Measurements from ENCODE around the gene CDYL. TPM values are rescaled to one million over a fixed set of nuclear protein-coding genes. Genes with fewer than 3 reads are reported as not detected.

The CDYL gene
- polyA plus RNA-seq, 1 of the 3 experiments (the other 2 are of a cell fraction): 13.3 TPM

DNA sequence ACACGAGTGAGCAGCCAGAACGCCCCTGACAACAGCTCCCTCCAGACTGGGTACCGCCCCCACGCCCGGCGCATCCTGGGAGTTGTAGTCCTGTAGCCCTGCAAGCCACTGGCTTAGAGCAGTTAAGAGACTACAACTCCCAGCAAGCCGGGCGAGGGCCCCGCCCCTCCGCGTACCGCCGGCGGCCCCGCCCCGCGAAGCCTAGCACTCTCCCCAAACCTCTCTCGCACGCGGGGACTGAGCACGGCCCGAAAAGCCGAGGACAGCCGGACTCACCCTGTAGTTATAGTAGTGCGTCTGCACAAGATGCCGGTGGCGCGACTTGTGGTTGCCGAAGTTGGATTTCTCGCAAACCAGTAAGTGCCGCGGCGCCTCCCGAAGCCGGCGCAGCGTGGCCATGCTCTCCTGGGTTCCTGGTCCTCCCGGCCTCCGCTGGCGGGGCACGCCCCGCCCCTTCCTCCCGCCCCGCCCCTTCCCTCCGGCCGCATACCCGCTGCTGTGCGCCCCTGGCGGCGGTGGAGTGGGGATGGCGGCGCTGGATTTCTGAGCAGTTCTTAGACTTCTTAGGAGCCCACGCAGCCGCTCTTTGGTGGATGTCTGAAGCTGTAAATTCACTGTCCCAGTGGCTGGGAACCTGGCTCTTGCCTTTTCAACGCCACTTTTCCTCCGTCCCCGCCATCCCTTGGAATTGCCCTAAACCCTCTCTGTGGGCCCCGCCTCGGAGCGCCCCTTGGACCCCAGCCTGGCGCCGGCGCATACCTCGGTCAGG, 227.6 kb downstream of the CDYL start, which contains the start of gene RPP40 (continued):
- TF ChIP-seq, protein P1, sequence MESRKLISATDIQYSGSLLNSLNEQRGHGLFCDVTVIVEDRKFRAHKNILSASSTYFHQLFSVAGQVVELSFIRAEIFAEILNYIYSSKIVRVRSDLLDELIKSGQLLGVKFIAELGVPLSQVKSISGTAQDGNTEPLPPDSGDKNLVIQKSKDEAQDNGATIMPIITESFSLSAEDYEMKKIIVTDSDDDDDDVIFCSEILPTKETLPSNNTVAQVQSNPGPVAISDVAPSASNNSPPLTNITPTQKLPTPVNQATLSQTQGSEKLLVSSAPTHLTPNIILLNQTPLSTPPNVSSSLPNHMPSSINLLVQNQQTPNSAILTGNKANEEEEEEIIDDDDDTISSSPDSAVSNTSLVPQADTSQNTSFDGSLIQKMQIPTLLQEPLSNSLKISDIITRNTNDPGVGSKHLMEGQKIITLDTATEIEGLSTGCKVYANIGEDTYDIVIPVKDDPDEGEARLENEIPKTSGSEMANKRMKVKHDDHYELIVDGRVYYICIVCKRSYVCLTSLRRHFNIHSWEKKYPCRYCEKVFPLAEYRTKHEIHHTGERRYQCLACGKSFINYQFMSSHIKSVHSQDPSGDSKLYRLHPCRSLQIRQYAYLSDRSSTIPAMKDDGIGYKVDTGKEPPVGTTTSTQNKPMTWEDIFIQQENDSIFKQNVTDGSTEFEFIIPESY (IDR thresholded peaks at IDR 0.05; ENCODE audit: borderline replicate concordance, low read depth): no peak
- no peak for TF ChIP-seq ELF1 (IDR thresholded peaks at IDR 0.05)

DNA sequence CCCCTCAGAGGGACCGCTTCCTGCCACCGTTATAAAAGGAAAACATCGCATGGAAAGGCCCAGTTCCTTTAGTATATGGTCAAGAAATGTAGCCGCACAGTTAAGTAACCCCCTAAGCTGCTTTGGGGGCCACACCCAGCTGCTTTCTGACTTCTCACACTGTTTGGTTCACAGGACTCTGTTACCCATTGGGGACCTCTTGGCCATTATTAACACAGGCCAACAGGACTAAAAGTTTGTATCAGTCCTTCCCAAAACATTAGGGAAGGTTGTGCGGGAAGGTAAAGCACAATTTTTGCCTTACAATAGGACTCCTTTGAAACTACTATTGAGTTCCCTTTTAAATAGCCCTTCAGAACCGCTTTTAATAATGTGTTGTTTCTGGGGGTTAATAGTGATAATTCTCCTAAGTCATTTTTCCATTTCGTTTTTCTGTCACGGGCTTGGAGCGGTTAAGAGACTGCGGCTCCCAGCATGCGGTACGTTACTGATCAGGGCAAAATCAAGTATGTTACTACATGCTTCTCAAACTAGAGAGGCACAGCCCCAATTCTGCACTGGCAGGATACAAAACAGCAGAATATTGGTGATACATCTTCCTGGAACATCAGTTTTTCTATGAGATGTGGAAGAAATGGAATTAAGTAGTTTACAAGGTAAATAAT, 228.3 kb downstream of the CDYL start:
- H3F3A ChIP-seq (replicated peaks; ENCODE audit: insufficient read depth): no peaks in the 10 kb centered on the region
- H3K27me3 ChIP-seq (ENCODE audit: insufficient read depth): no peaks in the 10 kb centered on the region
- no peak for DNase-seq
- ChIA-PET POLR2A (interaction anchor here (1.5 kb wide), 1 partner anchor 228 kb away, joined by 4 read pairs; the partner anchor contains the start of gene CDYL), CTCF (interaction anchor here (0.6 to 1.9 kb wide), 9 partner anchors 9 to 543 kb away, joined by 3 to 5 read pairs (median 3); no protein-coding TSS in a partner anchor)
- peak overlapping the region; percentile 96 for H3K4me2 ChIP-seq
- H3K9me3 ChIP-seq: no peaks in the 10 kb centered on the region
- peak overlapping the region; percentile 99 for H2AFZ ChIP-seq (ENCODE audit: low read depth)
- TF ChIP-seq JUND (IDR thresholded peaks at IDR 0.05) (no peak), YY1 (IDR thresholded peaks at IDR 0.05; ENCODE audit: low read depth) (no peak), RCOR1 (IDR thresholded peaks at IDR 0.05; ENCODE audit: low read length) (no peak), SMC3 (IDR thresholded peaks at IDR 0.05; ENCODE audit: low read depth, low read length) (no peak), RAD21 (IDR thresholded peaks at IDR 0.05; ENCODE audit: low read length) (no peak), RFX5 (IDR thresholded peaks at IDR 0.05; ENCODE audit: low read length) (no peak), FOXJ3 (CRISPR knock-in tag; IDR thresholded peaks at IDR 0.05) (no peak), GABPA (IDR thresholded peaks at IDR 0.05; ENCODE audit: low read depth) (no peak), EZH2phosphoT487 (IDR thresholded peaks at IDR 0.05; ENCODE audit: borderline replicate concordance, low read depth) (no peak), RXRA (IDR thresholded peaks at IDR 0.05; ENCODE audit: borderline replicate concordance, low read depth) (no peak), MEF2A (IDR thresholded peaks at IDR 0.05; ENCODE audit: borderline replicate concordance, low read depth) (no peak)
- TF ChIP-seq, protein P2, sequence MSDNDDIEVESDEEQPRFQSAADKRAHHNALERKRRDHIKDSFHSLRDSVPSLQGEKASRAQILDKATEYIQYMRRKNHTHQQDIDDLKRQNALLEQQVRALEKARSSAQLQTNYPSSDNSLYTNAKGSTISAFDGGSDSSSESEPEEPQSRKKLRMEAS (IDR thresholded peaks at IDR 0.05; ENCODE audit: low read depth): no peak
- TF ChIP-seq, protein P1 (IDR thresholded peaks at IDR 0.05; ENCODE audit: borderline replicate concordance, low read depth): no peak
- TF ChIP-seq, protein P3, sequence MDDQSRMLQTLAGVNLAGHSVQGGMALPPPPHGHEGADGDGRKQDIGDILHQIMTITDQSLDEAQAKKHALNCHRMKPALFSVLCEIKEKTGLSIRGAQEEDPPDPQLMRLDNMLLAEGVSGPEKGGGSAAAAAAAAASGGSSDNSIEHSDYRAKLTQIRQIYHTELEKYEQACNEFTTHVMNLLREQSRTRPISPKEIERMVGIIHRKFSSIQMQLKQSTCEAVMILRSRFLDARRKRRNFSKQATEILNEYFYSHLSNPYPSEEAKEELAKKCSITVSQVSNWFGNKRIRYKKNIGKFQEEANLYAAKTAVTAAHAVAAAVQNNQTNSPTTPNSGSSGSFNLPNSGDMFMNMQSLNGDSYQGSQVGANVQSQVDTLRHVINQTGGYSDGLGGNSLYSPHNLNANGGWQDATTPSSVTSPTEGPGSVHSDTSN (IDR thresholded peaks at IDR 0.05): no peak
- TF ChIP-seq, protein P4, sequence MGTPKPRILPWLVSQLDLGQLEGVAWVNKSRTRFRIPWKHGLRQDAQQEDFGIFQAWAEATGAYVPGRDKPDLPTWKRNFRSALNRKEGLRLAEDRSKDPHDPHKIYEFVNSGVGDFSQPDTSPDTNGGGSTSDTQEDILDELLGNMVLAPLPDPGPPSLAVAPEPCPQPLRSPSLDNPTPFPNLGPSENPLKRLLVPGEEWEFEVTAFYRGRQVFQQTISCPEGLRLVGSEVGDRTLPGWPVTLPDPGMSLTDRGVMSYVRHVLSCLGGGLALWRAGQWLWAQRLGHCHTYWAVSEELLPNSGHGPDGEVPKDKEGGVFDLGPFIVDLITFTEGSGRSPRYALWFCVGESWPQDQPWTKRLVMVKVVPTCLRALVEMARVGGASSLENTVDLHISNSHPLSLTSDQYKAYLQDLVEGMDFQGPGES (IDR thresholded peaks at IDR 0.05; ENCODE audit: low read depth, low read length): no peak
- TF ChIP-seq, protein P5, sequence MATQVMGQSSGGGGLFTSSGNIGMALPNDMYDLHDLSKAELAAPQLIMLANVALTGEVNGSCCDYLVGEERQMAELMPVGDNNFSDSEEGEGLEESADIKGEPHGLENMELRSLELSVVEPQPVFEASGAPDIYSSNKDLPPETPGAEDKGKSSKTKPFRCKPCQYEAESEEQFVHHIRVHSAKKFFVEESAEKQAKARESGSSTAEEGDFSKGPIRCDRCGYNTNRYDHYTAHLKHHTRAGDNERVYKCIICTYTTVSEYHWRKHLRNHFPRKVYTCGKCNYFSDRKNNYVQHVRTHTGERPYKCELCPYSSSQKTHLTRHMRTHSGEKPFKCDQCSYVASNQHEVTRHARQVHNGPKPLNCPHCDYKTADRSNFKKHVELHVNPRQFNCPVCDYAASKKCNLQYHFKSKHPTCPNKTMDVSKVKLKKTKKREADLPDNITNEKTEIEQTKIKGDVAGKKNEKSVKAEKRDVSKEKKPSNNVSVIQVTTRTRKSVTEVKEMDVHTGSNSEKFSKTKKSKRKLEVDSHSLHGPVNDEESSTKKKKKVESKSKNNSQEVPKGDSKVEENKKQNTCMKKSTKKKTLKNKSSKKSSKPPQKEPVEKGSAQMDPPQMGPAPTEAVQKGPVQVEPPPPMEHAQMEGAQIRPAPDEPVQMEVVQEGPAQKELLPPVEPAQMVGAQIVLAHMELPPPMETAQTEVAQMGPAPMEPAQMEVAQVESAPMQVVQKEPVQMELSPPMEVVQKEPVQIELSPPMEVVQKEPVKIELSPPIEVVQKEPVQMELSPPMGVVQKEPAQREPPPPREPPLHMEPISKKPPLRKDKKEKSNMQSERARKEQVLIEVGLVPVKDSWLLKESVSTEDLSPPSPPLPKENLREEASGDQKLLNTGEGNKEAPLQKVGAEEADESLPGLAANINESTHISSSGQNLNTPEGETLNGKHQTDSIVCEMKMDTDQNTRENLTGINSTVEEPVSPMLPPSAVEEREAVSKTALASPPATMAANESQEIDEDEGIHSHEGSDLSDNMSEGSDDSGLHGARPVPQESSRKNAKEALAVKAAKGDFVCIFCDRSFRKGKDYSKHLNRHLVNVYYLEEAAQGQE (IDR thresholded peaks at IDR 0.05; ENCODE audit: low read depth, low read length): no peak
- peaks cover 13 to 21% of the 10 kb centered on the region in 2 experiments for H3K36me3 ChIP-seq (replicated peaks in 1 of 2; ENCODE audit: control insufficient read depth in 1 of 2, insufficient read depth in 2 of 2, low read length in 1 of 2)
- H3K4me3 ChIP-seq (ENCODE audit: low read depth in 2 of 2, low read length in 1 of 2): peak overlapping the region; percentile 51 to 76
- no peaks in the 10 kb centered on the region for H3K79me2 ChIP-seq (ENCODE audit: insufficient read depth)
- no peaks in the 10 kb centered on the region for H3K9me2 ChIP-seq
- peaks cover 0 to 2% of the 10 kb centered on the region in 2 experiments; a peak in 2 of 4 replicates for H3K4me1 ChIP-seq (ENCODE audit: control insufficient read depth in 1 of 2, insufficient read depth in 2 of 2, low read depth in 1 of 2, low read length in 1 of 2)
- H3K27ac ChIP-seq (ENCODE audit: low read depth in 2 of 2, low read length in 1 of 2): peak overlapping the region; percentile 74 to 87
- H4K20me1 ChIP-seq (ENCODE audit: insufficient read depth): no peaks in the 10 kb centered on the region
- 64% methylated on average over 12 of the region's 12 CpGs for WGBS (ENCODE audit: low lambda C conversion rate)
- peak overlapping the region; percentile 80 for H3K9ac ChIP-seq
